Measurements from ENCODE around the gene ACER3.
"Not testable (repeated sequence)": the region's sequence is repeated elsewhere in the genome, so short reads cannot be mapped to it uniquely, and the experiment has no call there.

The ACER3 gene

GRCh38 chr11:76892306-76892705, 31.6 kb downstream of the ACER3 start:
- no peak for DNase-seq (ENCODE audit: low read depth)
- no peak overlapping the region for H3K4me3 ChIP-seq (ENCODE audit: low read length)
- TF ChIP-seq, protein P1, sequence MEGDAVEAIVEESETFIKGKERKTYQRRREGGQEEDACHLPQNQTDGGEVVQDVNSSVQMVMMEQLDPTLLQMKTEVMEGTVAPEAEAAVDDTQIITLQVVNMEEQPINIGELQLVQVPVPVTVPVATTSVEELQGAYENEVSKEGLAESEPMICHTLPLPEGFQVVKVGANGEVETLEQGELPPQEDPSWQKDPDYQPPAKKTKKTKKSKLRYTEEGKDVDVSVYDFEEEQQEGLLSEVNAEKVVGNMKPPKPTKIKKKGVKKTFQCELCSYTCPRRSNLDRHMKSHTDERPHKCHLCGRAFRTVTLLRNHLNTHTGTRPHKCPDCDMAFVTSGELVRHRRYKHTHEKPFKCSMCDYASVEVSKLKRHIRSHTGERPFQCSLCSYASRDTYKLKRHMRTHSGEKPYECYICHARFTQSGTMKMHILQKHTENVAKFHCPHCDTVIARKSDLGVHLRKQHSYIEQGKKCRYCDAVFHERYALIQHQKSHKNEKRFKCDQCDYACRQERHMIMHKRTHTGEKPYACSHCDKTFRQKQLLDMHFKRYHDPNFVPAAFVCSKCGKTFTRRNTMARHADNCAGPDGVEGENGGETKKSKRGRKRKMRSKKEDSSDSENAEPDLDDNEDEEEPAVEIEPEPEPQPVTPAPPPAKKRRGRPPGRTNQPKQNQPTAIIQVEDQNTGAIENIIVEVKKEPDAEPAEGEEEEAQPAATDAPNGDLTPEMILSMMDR (conservative IDR thresholded peaks at IDR 0.05; ENCODE audit: low read length), result no peak

DNA sequence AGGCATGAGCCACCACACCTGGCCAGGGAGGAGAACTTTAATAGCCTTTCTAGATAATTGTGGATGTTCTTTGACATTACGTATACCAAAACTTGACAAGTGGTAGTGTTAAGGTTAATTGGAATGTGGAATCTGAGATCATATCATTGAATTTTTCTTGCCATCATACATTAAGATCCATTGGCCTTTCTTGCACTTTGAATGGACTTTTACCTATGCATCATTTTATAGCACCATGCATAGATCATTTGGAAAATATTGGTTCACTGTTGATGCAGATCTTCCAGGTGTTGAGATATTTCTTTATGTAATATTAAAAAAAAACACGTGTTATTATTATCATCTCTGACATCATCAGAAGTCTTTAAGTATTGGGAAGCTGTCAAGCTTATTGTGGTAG, 36.5 kb downstream of the ACER3 start:
- TF ChIP-seq, protein P1 (conservative IDR thresholded peaks at IDR 0.05; ENCODE audit: low read length), result no peak
- DNase-seq (ENCODE audit: low read depth), result no peak
- no peak overlapping the region for H3K4me3 ChIP-seq (ENCODE audit: low read length)

- no peak overlapping the region for H3K4me3 ChIP-seq (ENCODE audit: low read length)
- TF ChIP-seq, protein P1 (conservative IDR thresholded peaks at IDR 0.05; ENCODE audit: low read length), result no peak
- DNase-seq (ENCODE audit: low read depth), result no peak
Measured at GRCh38 chr11:76901144-76901543, 40.4 kb downstream of the ACER3 start.

GRCh38 chr11:76901622-76902021, 40.9 kb downstream of the ACER3 start:
- H3K4me3 ChIP-seq (ENCODE audit: low read length); DNase-seq (ENCODE audit: low read depth): not testable (repeated sequence)

- TF ChIP-seq, protein P1 (conservative IDR thresholded peaks at IDR 0.05; ENCODE audit: low read length), result no peak
- H3K4me3 ChIP-seq (ENCODE audit: low read length), result no peak overlapping the region
- no peak for DNase-seq (ENCODE audit: low read depth)
Measured at GRCh38 chr11:76902121-76903014, 41.6 kb downstream of the ACER3 start.

DNA sequence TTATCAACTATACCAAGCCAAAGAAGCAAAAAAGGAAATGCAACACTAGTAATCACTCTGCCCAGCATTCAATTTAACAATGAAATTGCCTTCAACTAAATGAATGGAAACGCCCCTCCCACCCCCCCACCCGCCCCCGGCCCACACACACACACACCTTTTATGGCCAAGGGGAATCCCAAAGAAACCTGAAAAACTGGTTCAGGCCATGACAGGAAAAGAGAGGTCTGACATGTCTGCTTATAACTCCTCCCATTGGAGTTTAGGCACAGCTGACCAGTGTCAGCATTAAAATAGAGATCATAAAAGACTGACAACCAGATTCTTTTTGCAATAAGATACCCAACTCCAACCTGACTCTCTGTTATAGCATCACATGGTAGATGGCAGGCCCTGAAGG, 42.6 kb downstream of the ACER3 start:
- no peak overlapping the region for H3K4me3 ChIP-seq (ENCODE audit: low read length)
- no peak for DNase-seq (ENCODE audit: low read depth)
- TF ChIP-seq, protein P1 (conservative IDR thresholded peaks at IDR 0.05; ENCODE audit: low read length), result no peak

DNA sequence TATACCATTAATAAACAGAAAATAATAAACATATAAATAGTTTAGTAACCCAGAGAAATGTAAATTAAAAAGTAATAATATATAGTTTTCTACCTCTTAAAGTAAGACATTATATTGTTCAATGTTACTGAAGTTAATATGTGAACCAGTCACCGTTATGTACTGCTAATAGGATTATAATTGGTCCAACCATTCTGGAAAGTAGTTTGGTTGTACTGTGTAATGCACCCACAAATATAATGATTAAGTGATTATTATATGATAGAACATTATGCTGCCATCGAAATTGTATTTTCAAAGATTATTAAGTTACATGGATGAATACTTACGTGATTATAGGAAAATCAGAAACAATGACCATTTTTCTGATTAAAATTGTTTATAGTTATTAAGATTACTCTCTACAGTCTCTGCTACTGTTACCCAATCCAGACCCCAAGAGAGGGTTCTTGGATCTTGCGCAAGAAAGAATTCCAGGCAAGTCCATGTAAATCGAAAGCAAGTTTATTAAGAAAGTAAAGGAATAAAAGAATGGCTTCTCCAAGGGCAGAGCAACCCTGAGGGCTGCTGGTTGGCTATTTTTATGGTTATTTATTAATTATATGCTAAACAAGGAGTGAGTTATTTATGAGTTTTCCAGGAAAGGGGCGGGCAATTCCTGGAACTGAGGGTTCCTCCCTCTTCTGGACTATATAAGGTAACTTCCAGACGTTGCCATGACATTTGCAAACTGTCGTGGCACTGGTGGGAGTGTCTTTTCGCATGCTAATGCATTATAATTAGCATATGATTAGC, 50.1 kb downstream of the ACER3 start:
- peak; percentile 68 for DNase-seq (ENCODE audit: low read depth)
- TF ChIP-seq, protein P1 (conservative IDR thresholded peaks at IDR 0.05; ENCODE audit: low read length), result no peak
- H3K4me3 ChIP-seq (ENCODE audit: low read length), result no peak overlapping the region; the same call in 1 of the 2 replicates
